ENCODE measurements around the gene MYH1. TPM values are rescaled to one million over a fixed set of nuclear protein-coding genes. Genes with fewer than 3 reads are reported as not detected.

Gene MYH1
- total RNA-seq, 2 donors from 2014 or later: 0.07 TPM; not detected in 1

DNA sequence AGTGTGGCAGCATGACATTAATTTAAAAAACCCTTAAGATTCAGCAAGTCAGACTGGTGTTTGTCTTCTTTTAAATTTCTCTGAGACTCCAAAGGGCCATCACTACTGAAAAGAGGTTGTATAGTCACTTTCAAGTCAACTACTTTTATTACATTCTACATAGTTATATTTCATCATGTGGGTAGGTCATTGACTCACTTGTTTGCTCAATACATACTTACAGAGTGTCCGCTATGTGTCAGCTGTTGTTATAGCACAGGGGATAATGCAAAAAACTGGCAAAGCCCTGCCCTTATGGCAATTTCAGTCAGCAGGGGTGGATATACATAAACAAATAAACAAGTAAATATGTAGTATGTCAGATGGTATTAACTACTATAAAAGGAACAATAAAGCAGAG, 46.5 kb downstream of the MYH1 start:
- TF ChIP-seq, protein P1, sequence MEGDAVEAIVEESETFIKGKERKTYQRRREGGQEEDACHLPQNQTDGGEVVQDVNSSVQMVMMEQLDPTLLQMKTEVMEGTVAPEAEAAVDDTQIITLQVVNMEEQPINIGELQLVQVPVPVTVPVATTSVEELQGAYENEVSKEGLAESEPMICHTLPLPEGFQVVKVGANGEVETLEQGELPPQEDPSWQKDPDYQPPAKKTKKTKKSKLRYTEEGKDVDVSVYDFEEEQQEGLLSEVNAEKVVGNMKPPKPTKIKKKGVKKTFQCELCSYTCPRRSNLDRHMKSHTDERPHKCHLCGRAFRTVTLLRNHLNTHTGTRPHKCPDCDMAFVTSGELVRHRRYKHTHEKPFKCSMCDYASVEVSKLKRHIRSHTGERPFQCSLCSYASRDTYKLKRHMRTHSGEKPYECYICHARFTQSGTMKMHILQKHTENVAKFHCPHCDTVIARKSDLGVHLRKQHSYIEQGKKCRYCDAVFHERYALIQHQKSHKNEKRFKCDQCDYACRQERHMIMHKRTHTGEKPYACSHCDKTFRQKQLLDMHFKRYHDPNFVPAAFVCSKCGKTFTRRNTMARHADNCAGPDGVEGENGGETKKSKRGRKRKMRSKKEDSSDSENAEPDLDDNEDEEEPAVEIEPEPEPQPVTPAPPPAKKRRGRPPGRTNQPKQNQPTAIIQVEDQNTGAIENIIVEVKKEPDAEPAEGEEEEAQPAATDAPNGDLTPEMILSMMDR (IDR thresholded peaks at IDR 0.05): no peak
- no peaks in the 10 kb centered on the region for H3K36me3 ChIP-seq

DNA sequence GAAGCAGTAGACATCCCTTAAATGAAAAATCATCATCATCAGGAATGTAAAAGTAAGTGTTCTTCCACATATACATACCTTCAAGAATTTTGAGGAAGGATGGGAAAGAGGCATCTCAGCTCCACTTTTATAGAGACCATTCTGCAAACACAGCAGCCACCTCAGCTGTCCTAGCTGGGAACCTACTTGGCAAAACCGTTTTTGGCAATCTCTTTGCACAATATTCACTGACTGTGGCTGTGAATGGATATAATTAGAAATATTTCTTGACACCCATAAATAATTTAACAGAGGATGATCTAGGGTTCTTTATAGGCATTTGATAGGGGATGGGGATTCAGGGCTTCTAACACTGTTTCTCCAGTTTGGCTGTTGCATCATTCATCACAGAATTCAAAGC, 48.9 kb downstream of the MYH1 start, which contains the start of gene MYH4:
Gene MYH4, minus strand, starts transcription at position 101 of the 400 bp plus-strand sequence. CDS start 2,814 bp downstream, outside the sequence.
- Histone ChIP-seq H3K27ac (no peak within 1 kb of the TSS), H3K27me3 (no peaks in the 10 kb centered on the region), H3K4me3 (no peak within 1 kb of the TSS), H3K4me1 (no peaks in the 10 kb centered on the region), H3K9me3 (no peaks in the 10 kb centered on the region), H3K36me3 (no peaks in the 10 kb centered on the region)
- TF ChIP-seq, protein P1 (IDR thresholded peaks at IDR 0.05): no peak
- no peak for DNase-seq (ENCODE audit: low spot score)

More for the DNA sequence above, 46.5 kb downstream of the MYH1 start:
- DNase-seq (ENCODE audit: low spot score): no peak
- no peak overlapping the region for H3K4me3 ChIP-seq
- H3K4me1 ChIP-seq: no peaks in the 10 kb centered on the region
- H3K27me3 ChIP-seq: no peaks in the 10 kb centered on the region
- no peaks in the 10 kb centered on the region for H3K9me3 ChIP-seq
- no peak overlapping the region for H3K27ac ChIP-seq

DNA sequence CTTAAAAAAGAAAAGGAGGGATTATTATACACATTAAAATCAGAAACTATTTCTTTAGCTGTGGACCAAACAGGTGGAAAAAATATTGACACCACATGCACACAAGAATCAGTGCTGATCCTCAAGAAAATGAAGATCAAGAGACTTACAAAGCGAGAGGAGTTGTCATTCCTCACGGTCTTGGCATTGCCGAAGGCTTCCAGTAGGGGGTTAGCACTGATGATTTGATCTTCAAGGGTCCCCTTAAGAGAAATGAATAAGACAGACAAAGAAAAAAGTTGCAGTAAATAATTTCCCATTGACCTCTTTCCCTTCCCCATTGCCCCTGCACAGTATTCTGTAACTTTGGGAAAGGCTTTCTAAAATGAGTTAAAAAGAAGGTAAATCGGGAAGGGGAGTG, 54.9 kb downstream of the MYH1 start:
- TF ChIP-seq, protein P1 (IDR thresholded peaks at IDR 0.05): no peak

DNA sequence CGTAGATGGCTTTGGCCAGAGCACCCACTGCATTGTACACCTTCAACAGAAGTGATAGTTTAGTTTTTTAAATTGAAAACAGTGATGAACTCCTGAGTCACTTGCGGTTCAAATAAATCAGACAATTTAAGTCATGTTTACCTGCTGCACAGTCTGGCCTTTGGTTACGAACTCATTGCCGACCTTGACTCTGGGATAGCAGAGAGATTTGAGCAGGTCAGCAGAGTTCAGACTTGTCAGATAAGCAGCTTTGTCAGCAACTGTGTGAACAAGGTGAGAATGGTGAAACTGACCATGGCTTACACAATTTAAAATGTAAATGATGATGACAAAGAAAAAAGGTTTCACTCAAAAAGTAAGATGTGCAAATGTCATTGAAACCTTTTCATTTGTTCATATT, 58.3 kb downstream of the MYH1 start:
- Histone ChIP-seq H3K4me1 (no peaks in the 10 kb centered on the region), H3K27me3 (no peaks in the 10 kb centered on the region), H3K36me3 (no peaks in the 10 kb centered on the region), H3K4me3 (no peak overlapping the region), H3K9me3 (no peaks in the 10 kb centered on the region), H3K27ac (no peak overlapping the region)
- DNase-seq (ENCODE audit: low spot score): no peak
- TF ChIP-seq, protein P1 (IDR thresholded peaks at IDR 0.05): no peak

More for the DNA sequence above, 54.9 kb downstream of the MYH1 start:
- H3K27ac ChIP-seq: no peak overlapping the region
- no peak for DNase-seq (ENCODE audit: low spot score)
- H3K9me3 ChIP-seq: no peaks in the 10 kb centered on the region
- no peaks in the 10 kb centered on the region for H3K4me1 ChIP-seq
- H3K27me3 ChIP-seq: no peaks in the 10 kb centered on the region
- no peak overlapping the region for H3K4me3 ChIP-seq
- H3K36me3 ChIP-seq: no peaks in the 10 kb centered on the region

DNA sequence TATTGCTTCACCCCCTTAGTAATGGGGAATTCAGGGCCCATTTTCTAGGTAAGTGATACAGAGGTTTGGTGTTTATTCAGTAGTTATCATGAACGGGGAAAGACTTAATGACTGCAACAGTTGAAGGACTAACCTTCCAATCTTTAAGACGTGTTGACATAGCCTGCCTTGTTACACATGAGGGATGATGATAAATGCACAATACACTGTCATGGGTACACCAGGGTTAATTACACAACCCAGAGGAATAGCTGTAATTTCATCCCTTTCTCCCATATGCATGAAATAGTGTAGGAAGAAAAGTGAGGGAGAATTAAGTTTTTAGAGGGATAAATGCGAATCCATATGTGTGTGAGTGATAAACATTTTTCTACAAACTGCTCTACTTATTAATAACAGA, 59.6 kb downstream of the MYH1 start:
- TF ChIP-seq, protein P1 (IDR thresholded peaks at IDR 0.05): no peak
- Histone ChIP-seq H3K36me3 (no peaks in the 10 kb centered on the region), H3K4me3 (no peak overlapping the region), H3K9me3 (no peaks in the 10 kb centered on the region), H3K27ac (no peak overlapping the region), H3K27me3 (no peaks in the 10 kb centered on the region), H3K4me1 (no peaks in the 10 kb centered on the region)
- no peak for DNase-seq (ENCODE audit: low spot score)

DNA sequence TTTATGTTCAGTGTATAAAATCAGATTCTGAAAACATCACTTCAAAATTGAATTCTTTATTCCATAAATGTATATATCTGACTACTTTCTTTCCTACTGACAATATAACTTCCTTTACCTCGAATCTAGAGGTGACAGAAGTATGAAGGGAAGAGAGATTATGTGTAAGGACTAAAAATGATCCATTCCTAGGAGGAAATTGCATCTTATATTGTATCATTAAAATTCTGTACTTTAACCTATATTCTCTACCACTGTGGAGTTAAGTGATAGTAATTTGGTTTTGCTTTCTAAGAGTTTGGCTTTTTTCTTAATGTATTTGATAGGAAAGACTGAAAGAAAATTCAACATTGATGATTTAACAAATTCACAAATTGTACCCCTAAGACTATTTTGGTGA, 60.4 kb downstream of the MYH1 start:
- TF ChIP-seq, protein P1 (IDR thresholded peaks at IDR 0.05): no peak
- Histone ChIP-seq H3K36me3 (no peaks in the 10 kb centered on the region), H3K9me3 (no peaks in the 10 kb centered on the region)

More for the DNA sequence above, 60.4 kb downstream of the MYH1 start:
- no peak overlapping the region for H3K27ac ChIP-seq
- DNase-seq (ENCODE audit: low spot score): no peak
- no peaks in the 10 kb centered on the region for H3K27me3 ChIP-seq
- H3K4me3 ChIP-seq: no peak overlapping the region
- H3K4me1 ChIP-seq: no peaks in the 10 kb centered on the region

Data from right atrium auricular region (tissue), 2 donors.